HEK293 (cell line): ENCODE measurements around the gene HTATIP2.
A peak's percentile ranks its signal among the peaks of the same experiment; 100 is the strongest.

Source experiments
- CTCF ChIA-PET: fragments of 350-600 bp; formaldehyde crosslinking; extraction: SDS; loops from one replicate; lab custom pipeline; 2021; ENCODE audit warnings: antibody characterized with exemption; lab: Yijun Ruan, JAX
- POLR2A ChIA-PET: fragments of 300-600 bp; formaldehyde crosslinking; extraction: SDS; loops from one replicate; lab custom pipeline; 2020; ENCODE audit warnings: antibody characterized with exemption, inconsistent platforms; lab: Yijun Ruan, JAX
- H3K27ac ChIP-seq: fragments of 200-500 bp; sonication (Bioruptor generic); 2 replicates; pipeline ENCODE4 v1.5.1; 2014; ENCODE audit warnings: low read depth, low read length, control low read depth, inconsistent platforms; ENCODE audit errors: extremely low read depth
- H3K36me3 ChIP-seq, 2 experiments: fragments of 200-500 bp in 1 of 2; sonication (Bioruptor generic) in 1 of 2; 1 replicate in 1 of 2; 2 replicates in 1 of 2; pipeline ENCODE4 v1.5.1; 2014 to 2017; ENCODE audit warnings: inconsistent platforms in 2 of 2, low read length in 2 of 2; ENCODE audit not compliant: control insufficient read depth in 2 of 2, insufficient read depth in 1 of 2
- H3K4me1 ChIP-seq: fragments of 200-500 bp; sonication (Bioruptor generic); 2 replicates; pipeline ENCODE4 v1.5.1; 2014; ENCODE audit warnings: mild to moderate bottlenecking, low read length, inconsistent platforms; ENCODE audit not compliant: control insufficient read depth, insufficient read depth
- H3K4me3 ChIP-seq: 2 replicates; pipeline ENCODE4 v1.5.1; 2011; ENCODE audit warnings: low read depth, mild to moderate bottlenecking, control low read depth, low read length, moderate library complexity
- H3K9me3 ChIP-seq: fragments of 200-500 bp; sonication (Bioruptor generic); 2 replicates; pipeline ENCODE4 v1.5.1; 2014; ENCODE audit warnings: low read depth, low read length, inconsistent platforms; ENCODE audit not compliant: control insufficient read depth, insufficient read depth
- GLIS1 ChIP-seq: fragments of 450-650 bp; formaldehyde crosslinking; IDR thresholded peaks from 2 replicates; pipeline ENCODE4 v1.5.1; 2016; ENCODE audit warnings: missing biosample characterization, missing genetic modification characterization
- GLIS2 ChIP-seq: fragments of 450-650 bp; formaldehyde crosslinking; IDR thresholded peaks from 2 replicates; pipeline ENCODE4 v1.5.1; 2016; ENCODE audit warnings: missing biosample characterization, missing genetic modification characterization
- KLF10 ChIP-seq: fragments of 450-650 bp; IDR thresholded peaks from 2 replicates; pipeline ENCODE4 v1.5.1; 2018; ENCODE audit warnings: missing biosample characterization, mild to moderate bottlenecking, missing genetic modification characterization
- PRDM10 ChIP-seq: fragments of 450-650 bp; formaldehyde crosslinking; IDR thresholded peaks from 2 replicates; pipeline ENCODE4 v1.5.1; 2016; ENCODE audit warnings: missing biosample characterization, missing genetic modification characterization
- ZBTB20 ChIP-seq: fragments of 450-650 bp; formaldehyde crosslinking; IDR thresholded peaks from 2 replicates; pipeline ENCODE4 v1.5.1; 2016; ENCODE audit warnings: missing biosample characterization, missing genetic modification characterization
- ZBTB8A ChIP-seq: fragments of 450-650 bp; formaldehyde crosslinking; IDR thresholded peaks from 2 replicates; pipeline ENCODE4 v1.5.1; 2016; ENCODE audit warnings: missing biosample characterization, missing genetic modification characterization
- ZIC2 ChIP-seq: fragments of 450-650 bp; formaldehyde crosslinking; IDR thresholded peaks from 2 replicates; pipeline ENCODE4 v1.5.1; 2016; ENCODE audit warnings: missing biosample characterization, missing genetic modification characterization
- ZNF23 ChIP-seq: fragments of 450-650 bp; formaldehyde crosslinking; IDR thresholded peaks from 2 replicates; pipeline ENCODE4 v1.5.1; 2016; ENCODE audit warnings: missing biosample characterization, missing genetic modification characterization, borderline replicate concordance
- ZNF335 ChIP-seq: fragments of 450-650 bp; formaldehyde crosslinking; conservative IDR thresholded peaks from 2 replicates; pipeline ENCODE4 v1.5.1; 2016; ENCODE audit warnings: missing biosample characterization, missing genetic modification characterization
- ZNF529 ChIP-seq: fragments of 450-650 bp; formaldehyde crosslinking; IDR thresholded peaks from 2 replicates; pipeline ENCODE4 v1.5.1; 2017; ENCODE audit warnings: missing genetic modification characterization, missing biosample characterization; ENCODE audit not compliant: insufficient replicate concordance
- ZNF596 ChIP-seq: fragments of 450-650 bp; IDR thresholded peaks from 2 replicates; pipeline ENCODE4 v1.5.0; 2018; ENCODE audit warnings: missing biosample characterization, mild to moderate bottlenecking, missing genetic modification characterization, moderate library complexity
- ZNF654 ChIP-seq: fragments of 450-650 bp; formaldehyde crosslinking; IDR thresholded peaks from 2 replicates; pipeline ENCODE4 v1.5.1; 2016; ENCODE audit warnings: low read depth, missing biosample characterization, missing genetic modification characterization
- ZNF660 ChIP-seq: fragments of 450-650 bp; IDR thresholded peaks from 2 replicates; pipeline ENCODE4 v1.5.1; 2018; ENCODE audit warnings: missing biosample characterization, mild to moderate bottlenecking, missing genetic modification characterization
- ZNF792 ChIP-seq: fragments of 450-650 bp; formaldehyde crosslinking; IDR thresholded peaks from 2 replicates; pipeline ENCODE4 v1.5.1; 2016; ENCODE audit warnings: missing biosample characterization, missing genetic modification characterization
- ZXDB ChIP-seq: fragments of 450-650 bp; formaldehyde crosslinking; IDR thresholded peaks from 2 replicates; pipeline ENCODE4 v1.5.1; 2016; ENCODE audit warnings: missing biosample characterization, missing genetic modification characterization
- TF ChIP-seq, protein P1 (sequence below): fragments of 450-650 bp; IDR thresholded peaks from 2 replicates; pipeline ENCODE4 v1.5.1; 2018; ENCODE audit warnings: missing biosample characterization, missing genetic modification characterization

Gene HTATIP2

GRCh38 chr11:20388096-20389055, 24.9 kb downstream of the HTATIP2 start:
- Histone ChIP-seq H3K4me3 (peak overlapping the region; percentile 96), H3K36me3 (peaks cover 3 to 30% of the 10 kb centered on the region in 2 experiments), H3K9me3 (no peaks in the 10 kb centered on the region), H3K27ac (peak overlapping the region; percentile 54), H3K4me1 (no peaks in the 10 kb centered on the region)
- ChIA-PET POLR2A (no interaction called here), CTCF (interaction anchor here (0.6 to 1.8 kb wide), 3 partner anchors 9 to 1018 kb away, joined by 3 to 8 read pairs (median 3); no protein-coding TSS in a partner anchor)
- TF ChIP-seq ZNF335 (tag by site-specific recombination) (peak; percentile 81), ZNF23 (tag by site-specific recombination) (no peak), PRDM10 (tag by site-specific recombination) (0 out of 2 replicates have a peak, but pooled peaks have one; percentile 11), ZNF660 (peak; percentile 54; the same call in 1 of the 2 replicates), KLF10 (no peak), ZIC2 (tag by site-specific recombination) (peak; percentile 86), ZBTB8A (tag by site-specific recombination) (peak; percentile 72; the same call in 1 of the 2 replicates), ZBTB20 (tag by site-specific recombination) (peak; percentile 40), GLIS2 (tag by site-specific recombination) (no peak), GLIS1 (tag by site-specific recombination) (peak; percentile 75)

DNA sequence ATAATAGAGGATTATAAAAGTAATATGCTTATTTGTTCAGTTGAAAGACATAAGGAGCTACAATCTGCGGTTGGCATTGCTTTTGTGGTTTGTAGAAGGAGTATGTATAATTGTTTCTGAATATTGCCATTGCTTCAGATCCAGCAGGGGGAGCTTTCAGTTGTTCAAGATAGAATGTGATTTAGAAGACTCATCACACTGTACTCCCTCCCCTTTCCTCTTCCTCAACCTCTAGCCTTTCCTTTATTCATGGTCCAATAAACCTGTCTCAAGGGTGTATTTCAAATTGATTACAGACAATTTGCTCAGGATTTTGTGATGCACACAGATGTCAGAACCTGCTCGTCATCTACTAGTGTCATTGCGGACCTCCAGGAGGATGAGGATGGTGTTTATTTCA, 33.8 kb downstream of the HTATIP2 start:
- Histone ChIP-seq H3K36me3 (peaks cover 0 to 62% of the 10 kb centered on the region in 2 experiments; a peak in 2 of 3 replicates), H3K4me1 (no peaks in the 10 kb centered on the region), H3K4me3 (no peak overlapping the region), H3K9me3 (no peaks in the 10 kb centered on the region), H3K27ac (no peak overlapping the region)
- TF ChIP-seq ZIC2 (tag by site-specific recombination) = no peak
- no peak for TF ChIP-seq ZNF596 (tag by site-specific recombination)
- TF ChIP-seq ZXDB (tag by site-specific recombination) = no peak
- 0 out of 2 replicates have a peak, but pooled peaks have one; percentile 21 for TF ChIP-seq ZNF654
- TF ChIP-seq, protein P1, sequence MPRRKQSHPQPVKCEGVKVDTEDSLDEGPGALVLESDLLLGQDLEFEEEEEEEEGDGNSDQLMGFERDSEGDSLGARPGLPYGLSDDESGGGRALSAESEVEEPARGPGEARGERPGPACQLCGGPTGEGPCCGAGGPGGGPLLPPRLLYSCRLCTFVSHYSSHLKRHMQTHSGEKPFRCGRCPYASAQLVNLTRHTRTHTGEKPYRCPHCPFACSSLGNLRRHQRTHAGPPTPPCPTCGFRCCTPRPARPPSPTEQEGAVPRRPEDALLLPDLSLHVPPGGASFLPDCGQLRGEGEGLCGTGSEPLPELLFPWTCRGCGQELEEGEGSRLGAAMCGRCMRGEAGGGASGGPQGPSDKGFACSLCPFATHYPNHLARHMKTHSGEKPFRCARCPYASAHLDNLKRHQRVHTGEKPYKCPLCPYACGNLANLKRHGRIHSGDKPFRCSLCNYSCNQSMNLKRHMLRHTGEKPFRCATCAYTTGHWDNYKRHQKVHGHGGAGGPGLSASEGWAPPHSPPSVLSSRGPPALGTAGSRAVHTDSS = peak; percentile 26; the same call in 1 of the 2 replicates
- TF ChIP-seq ZNF792 (tag by site-specific recombination) = no peak
- TF ChIP-seq ZNF529 (tag by site-specific recombination) = no peak
- CTCF ChIA-PET = interaction anchor here (0.8 to 2.1 kb wide), 12 partner anchors 8 to 212 kb away, joined by 3 to 40 read pairs (median 4); no protein-coding TSS in a partner anchor
- POLR2A ChIA-PET = no interaction called here
